Measurements from ENCODE around the gene SCART1. TPM values are rescaled to one million over a fixed set of nuclear protein-coding genes. Genes with fewer than 3 reads are reported as not detected.

SCART1 gene
- total RNA-seq, 2 experiments from 2014 or later = 5.0 to 5.2 TPM

DNA sequence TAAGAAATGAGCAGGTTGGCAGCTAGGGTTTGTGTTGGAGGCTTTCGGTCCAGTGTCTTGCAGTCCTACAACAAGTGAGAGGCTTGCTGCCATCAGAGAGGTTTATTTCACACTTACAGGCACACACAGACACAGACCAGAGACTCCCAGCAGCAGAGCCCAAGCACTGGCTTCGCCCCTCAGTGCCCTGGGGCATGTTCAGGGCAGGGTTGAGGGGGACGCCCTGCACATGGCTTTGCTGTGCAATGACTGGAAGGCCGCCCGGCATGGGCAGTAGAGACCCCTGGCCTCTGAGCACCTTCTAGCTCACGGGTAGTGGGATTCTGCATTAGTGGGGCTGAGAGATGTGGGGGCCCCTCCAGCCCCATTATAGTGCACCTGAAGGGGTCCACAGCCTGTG lies 33.2 kb upstream of the SCART1 start:
- intact Hi-C loops (cut with DNase I, micrococcal nuclease) = no loop called here
- ATAC-seq (ENCODE audit: poor library complexity) (no peak), DNase-seq (no peak)
- Mint-ChIP-seq H3K27me3 (no peaks in the 10 kb centered on the region), H3K9me3 (no peaks in the 10 kb centered on the region), H3K36me3 (ENCODE audit: low read depth) (peaks cover 34% of the 10 kb centered on the region), H3K4me3 (peak overlapping the region; percentile 11), H3K27ac (no peak overlapping the region), H3K4me1 (ENCODE audit: low read depth) (no peaks in the 10 kb centered on the region)
- TF ChIP-seq, protein P1, sequence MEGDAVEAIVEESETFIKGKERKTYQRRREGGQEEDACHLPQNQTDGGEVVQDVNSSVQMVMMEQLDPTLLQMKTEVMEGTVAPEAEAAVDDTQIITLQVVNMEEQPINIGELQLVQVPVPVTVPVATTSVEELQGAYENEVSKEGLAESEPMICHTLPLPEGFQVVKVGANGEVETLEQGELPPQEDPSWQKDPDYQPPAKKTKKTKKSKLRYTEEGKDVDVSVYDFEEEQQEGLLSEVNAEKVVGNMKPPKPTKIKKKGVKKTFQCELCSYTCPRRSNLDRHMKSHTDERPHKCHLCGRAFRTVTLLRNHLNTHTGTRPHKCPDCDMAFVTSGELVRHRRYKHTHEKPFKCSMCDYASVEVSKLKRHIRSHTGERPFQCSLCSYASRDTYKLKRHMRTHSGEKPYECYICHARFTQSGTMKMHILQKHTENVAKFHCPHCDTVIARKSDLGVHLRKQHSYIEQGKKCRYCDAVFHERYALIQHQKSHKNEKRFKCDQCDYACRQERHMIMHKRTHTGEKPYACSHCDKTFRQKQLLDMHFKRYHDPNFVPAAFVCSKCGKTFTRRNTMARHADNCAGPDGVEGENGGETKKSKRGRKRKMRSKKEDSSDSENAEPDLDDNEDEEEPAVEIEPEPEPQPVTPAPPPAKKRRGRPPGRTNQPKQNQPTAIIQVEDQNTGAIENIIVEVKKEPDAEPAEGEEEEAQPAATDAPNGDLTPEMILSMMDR (IDR thresholded peaks at IDR 0.05) = no peak
- Histone ChIP-seq H3K27ac (ENCODE audit: low read depth in 1 of 2, low read length in 2 of 2) (no peak overlapping the region), H3K27me3 (ENCODE audit: control insufficient read depth in 1 of 2, insufficient read depth in 2 of 2, low read length in 2 of 2) (peaks cover 6 to 7% of the 10 kb centered on the region in 2 experiments), H3K4me1 (ENCODE audit: insufficient read depth, low read length) (peaks cover 6% of the 10 kb centered on the region), H3K36me3 (ENCODE audit: insufficient read depth, low read length) (peaks cover 18% of the 10 kb centered on the region), H3K4me3 (ENCODE audit: low read length) (no peak overlapping the region), H3K9me3 (ENCODE audit: control insufficient read depth in 1 of 2, insufficient read depth in 1 of 2, low read length in 2 of 2) (peaks cover 0 to 6% of the 10 kb centered on the region in 2 experiments)
- ChIA-PET POLR2A (no interaction called here), CTCF (no interaction called here)

DNA sequence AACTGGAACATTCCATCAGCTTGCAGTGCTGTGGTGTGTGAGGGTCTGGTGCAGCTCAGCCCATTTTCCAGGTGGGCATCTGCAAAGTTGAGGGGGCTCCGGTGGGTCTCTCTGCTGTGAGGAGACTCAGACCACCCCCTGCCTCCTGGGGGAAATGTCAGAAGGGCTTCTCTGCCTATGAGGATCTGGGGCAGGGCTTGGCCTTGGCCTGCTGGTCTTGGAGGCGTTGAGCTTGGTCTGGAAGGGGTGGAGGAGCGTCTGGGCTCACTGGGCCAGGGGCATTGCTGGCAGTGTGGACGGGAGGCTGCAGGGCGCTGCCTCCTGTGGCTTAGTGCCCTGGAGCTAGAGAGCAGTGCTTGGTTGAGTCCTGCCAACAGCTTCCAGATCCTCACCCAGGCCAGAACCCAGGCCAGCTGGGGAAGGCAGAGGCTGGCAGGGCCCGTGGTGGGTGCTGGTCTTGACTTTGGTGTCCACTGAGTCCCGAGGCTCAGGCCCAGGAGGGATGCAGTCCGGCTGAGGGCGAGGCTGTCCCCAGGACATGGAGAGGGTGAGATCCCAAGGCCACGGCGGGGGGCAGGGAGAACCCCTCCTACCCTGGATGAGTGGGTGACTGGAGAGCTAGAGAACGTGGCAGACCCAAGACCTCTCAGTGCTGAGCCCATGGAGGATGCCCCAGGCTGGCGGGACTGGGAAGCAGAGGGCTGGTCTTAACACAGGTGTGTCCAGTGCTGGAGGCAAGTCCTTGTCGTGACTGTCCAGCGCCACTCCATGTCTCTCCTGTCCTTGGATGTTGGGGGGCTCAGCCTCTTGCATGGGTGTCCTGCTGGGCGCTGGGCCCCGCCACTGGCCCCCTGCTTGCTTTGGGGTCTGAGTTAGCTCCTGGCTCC lies 32.2 kb upstream of the SCART1 start:
- ChIA-PET CTCF (no interaction called here), POLR2A (interaction anchor here (1.4 kb wide), 1 partner anchor 20 kb away, joined by 3 read pairs; no protein-coding TSS in a partner anchor)
- peaks cover 0 to 4% of the 10 kb centered on the region in 2 experiments for H3K9me3 ChIP-seq (ENCODE audit: control insufficient read depth in 1 of 2, insufficient read depth in 1 of 2, low read length in 2 of 2)
- TF ChIP-seq, protein P1 (IDR thresholded peaks at IDR 0.05) = no peak
- Mint-ChIP-seq H3K27ac (no peak overlapping the region), H3K4me3 (peak overlapping the region; percentile 30), H3K9me3 (no peaks in the 10 kb centered on the region), H3K4me1 (ENCODE audit: low read depth) (no peaks in the 10 kb centered on the region), H3K27me3 (no peaks in the 10 kb centered on the region), H3K36me3 (ENCODE audit: low read depth) (peaks cover 26% of the 10 kb centered on the region)
- no peak overlapping the region for H3K4me3 ChIP-seq (ENCODE audit: low read length)
- intact Hi-C loops (cut with DNase I, micrococcal nuclease) = no loop called here
- H3K27ac ChIP-seq (ENCODE audit: low read depth in 1 of 2, low read length in 2 of 2) = no peak overlapping the region
- peaks cover 6% of the 10 kb centered on the region for H3K4me1 ChIP-seq (ENCODE audit: insufficient read depth, low read length)
- ATAC-seq (ENCODE audit: poor library complexity) (no peak), DNase-seq (no peak)
- H3K27me3 ChIP-seq (ENCODE audit: control insufficient read depth in 1 of 2, insufficient read depth in 2 of 2, low read length in 2 of 2) = peaks cover 6 to 7% of the 10 kb centered on the region in 2 experiments
- H3K36me3 ChIP-seq (ENCODE audit: insufficient read depth, low read length) = peaks cover 17% of the 10 kb centered on the region

DNA sequence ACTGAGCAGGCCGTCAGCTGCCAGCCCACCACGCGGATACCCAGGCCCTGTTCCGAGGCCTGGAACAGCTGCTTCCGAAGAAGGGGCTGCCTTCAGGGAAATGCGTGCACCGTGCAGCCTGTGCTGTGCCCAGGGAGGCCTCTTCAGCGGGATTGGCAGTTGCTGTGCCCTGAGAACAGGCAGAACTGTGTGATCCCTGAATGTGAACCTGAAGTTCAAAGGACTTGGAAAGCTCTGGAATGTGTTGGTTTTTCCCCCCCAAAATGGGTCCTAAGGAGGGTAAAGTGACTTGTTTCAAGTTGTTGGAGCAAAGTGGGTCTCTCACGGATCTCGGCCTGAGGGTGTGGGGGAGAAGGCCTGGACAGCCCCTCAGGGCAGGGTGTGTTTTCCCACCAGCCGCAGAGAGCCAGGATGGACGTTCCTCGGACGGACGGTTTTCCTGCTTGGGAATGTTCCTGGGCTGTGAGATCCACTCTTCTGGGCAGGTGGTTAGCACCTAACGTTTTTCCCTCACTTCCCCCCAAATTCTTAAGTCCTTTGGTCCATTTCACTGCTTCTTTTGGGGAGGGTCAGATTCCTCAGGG lies 31.4 kb upstream of the SCART1 start:
- DNase-seq (no peak), ATAC-seq (ENCODE audit: poor library complexity) (no peak)
- H3K36me3 Mint-ChIP-seq (ENCODE audit: low read depth) = peaks cover 26% of the 10 kb centered on the region
- H3K27ac ChIP-seq (ENCODE audit: low read depth in 1 of 2, low read length in 2 of 2) = no peak overlapping the region
- POLR2A ChIA-PET = interaction anchor here (1.4 kb wide), 1 partner anchor 21 kb away, joined by 3 read pairs; no protein-coding TSS in a partner anchor
- peaks cover 6 to 7% of the 10 kb centered on the region in 2 experiments for H3K27me3 ChIP-seq (ENCODE audit: control insufficient read depth in 1 of 2, insufficient read depth in 2 of 2, low read length in 2 of 2)
- peaks cover 6% of the 10 kb centered on the region for H3K4me1 ChIP-seq (ENCODE audit: insufficient read depth, low read length)
- no peaks in the 10 kb centered on the region for H3K27me3 Mint-ChIP-seq
- H3K9me3 Mint-ChIP-seq = no peaks in the 10 kb centered on the region
- intact Hi-C loops (cut with DNase I, micrococcal nuclease) = no loop called here
- no peaks in the 10 kb centered on the region for H3K4me1 Mint-ChIP-seq (ENCODE audit: low read depth)
- no peak overlapping the region for H3K4me3 ChIP-seq (ENCODE audit: low read length)
- TF ChIP-seq, protein P1 (IDR thresholded peaks at IDR 0.05) = no peak
- H3K36me3 ChIP-seq (ENCODE audit: insufficient read depth, low read length) = peaks cover 17% of the 10 kb centered on the region
- no peak overlapping the region for H3K27ac Mint-ChIP-seq
- CTCF ChIA-PET = no interaction called here
- no peak overlapping the region for H3K4me3 Mint-ChIP-seq
- H3K9me3 ChIP-seq (ENCODE audit: control insufficient read depth in 1 of 2, insufficient read depth in 1 of 2, low read length in 2 of 2) = peaks cover 0 to 4% of the 10 kb centered on the region in 2 experiments

Data from CD4-positive, alpha-beta T cell (primary cell).